GM12873 (cell line): ENCODE data around the gene RTL10.

Source experiments
- TF ChIP-seq, protein P1 (sequence below): IDR thresholded peaks from 2 replicates; pipeline ENCODE4 v1.5.1; 2012; ENCODE audit warnings: low read depth, mild to moderate bottlenecking, moderate library complexity, low read length, control low read depth; ENCODE audit not compliant: insufficient read depth; ENCODE audit errors: missing control alignments

RTL10 gene

DNA sequence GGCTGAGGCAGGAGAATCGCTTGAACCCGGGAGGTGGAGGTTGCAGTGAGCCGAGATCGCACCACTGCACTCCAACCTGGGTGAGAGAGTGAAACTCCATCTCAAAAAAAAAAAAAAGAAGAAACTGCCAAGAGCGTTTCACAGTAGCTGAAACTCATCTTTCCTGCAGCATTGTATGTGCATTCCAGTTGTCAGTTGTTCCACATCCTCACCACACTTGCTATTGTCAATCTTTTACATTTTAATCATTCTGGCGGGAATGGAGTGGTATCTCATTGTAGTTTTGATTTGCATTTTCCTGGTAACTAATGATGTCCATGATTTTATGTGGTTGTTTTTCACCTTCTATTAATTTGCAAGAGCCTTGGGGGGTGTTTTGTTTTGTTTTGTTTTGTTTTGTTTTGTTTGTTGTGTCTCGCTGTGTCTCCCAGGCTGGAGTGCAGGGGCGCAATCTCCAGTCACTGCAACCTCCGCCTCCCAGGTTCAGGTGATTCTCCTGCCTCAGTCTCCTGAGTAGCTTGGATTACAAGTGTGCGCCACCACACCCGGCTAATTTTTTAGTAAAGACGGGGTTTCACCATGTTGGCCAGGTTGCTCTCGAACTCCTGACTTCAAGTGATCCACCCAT is 8.1 kb upstream of the RTL10 start:
- TF ChIP-seq, protein P1, sequence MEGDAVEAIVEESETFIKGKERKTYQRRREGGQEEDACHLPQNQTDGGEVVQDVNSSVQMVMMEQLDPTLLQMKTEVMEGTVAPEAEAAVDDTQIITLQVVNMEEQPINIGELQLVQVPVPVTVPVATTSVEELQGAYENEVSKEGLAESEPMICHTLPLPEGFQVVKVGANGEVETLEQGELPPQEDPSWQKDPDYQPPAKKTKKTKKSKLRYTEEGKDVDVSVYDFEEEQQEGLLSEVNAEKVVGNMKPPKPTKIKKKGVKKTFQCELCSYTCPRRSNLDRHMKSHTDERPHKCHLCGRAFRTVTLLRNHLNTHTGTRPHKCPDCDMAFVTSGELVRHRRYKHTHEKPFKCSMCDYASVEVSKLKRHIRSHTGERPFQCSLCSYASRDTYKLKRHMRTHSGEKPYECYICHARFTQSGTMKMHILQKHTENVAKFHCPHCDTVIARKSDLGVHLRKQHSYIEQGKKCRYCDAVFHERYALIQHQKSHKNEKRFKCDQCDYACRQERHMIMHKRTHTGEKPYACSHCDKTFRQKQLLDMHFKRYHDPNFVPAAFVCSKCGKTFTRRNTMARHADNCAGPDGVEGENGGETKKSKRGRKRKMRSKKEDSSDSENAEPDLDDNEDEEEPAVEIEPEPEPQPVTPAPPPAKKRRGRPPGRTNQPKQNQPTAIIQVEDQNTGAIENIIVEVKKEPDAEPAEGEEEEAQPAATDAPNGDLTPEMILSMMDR = no peak

DNA sequence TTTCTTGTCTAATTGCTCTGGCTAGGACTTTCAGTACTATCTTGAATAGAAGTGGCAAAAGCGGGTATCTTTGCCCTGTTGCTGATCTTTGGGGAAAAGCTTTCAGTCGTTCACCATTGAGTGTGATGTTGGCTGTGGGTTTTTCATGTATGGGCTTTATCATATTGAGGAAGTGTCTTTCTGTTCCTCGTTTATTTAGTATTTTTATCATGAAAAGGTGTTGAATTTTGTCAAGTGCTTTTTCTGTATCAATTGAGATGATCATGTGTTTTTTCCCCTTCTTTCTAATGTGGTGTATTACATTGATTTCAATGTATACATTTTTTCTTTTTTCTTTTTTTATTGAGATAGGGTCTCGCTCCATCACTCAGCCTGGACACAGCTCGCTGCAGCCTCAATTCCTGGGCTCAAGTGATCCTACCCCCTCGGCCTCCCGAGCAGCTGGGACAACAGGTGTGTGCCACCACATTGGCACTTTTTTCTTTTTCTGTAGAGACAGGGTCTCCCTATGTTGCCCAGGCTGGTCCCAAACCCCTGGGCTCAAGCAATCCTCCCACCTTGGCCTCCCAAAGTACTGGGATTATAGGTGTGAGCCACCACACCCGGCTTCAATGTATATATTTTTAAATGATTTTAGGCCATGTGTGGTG is 5.3 kb upstream of the RTL10 start:
- TF ChIP-seq, protein P1 = no peak

DNA sequence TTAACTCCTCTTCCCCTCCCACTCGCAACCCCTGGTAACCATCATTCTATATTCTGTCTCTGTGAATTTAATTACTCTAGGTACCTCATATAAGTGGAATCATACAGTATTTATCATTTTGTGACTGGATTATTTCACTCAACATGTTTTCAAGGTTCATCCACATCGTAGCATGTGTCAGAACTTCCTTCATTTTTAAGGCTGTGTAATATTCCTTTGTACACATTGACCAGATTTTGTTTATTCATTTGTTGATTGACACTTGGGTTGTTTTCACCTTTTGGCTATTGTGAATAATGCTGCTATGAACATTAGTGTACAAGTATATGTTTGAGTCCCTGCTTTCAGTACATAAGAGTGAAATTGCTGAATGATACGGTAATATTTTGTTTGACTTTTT is 2.7 kb upstream of the RTL10 start:
- TF ChIP-seq, protein P1 = no peak

DNA sequence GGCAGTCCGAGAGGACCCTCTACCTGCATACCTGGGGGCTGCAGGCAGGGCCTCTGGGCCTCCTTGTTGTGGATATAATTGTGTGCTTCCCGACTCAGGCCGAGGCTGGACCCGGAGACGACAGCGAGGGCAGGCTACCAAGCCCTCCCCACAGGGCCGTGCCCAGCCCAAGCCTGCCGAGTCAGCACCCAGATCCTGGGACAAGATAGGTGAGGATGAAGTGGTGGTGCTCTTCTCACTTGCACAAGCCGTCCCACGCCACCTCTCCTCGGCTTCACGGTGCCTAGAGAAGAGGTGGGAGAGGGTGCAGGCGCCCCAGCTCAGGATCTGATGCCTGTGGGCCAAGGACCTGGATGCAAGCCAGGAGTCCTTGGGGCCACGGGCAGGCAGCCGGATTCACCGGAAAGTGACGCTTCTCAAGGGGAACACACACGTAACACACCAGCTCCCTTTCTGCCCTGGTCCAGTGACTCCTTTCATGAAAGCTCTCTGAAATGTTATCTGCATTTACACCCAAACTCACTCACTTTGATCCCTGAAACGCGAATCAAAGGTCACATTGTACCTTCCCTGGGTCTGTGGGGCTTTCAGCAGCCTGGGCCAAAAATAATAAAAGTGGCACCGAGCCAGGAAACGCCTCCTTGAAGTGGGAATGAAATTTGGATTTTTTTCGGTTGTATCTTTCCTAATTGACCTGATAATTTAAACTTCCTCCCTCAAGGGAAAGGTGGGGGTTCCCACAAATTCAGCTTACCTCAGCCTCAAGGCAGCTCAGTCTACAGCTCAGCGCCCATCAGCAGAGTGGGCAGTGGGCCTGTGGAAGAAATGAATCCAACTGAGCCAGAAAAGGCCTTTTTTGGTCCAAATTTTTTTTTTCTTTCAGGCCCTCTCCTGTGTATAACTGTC is 1.1 kb upstream of the RTL10 start:
- TF ChIP-seq, protein P1 = no peak

DNA sequence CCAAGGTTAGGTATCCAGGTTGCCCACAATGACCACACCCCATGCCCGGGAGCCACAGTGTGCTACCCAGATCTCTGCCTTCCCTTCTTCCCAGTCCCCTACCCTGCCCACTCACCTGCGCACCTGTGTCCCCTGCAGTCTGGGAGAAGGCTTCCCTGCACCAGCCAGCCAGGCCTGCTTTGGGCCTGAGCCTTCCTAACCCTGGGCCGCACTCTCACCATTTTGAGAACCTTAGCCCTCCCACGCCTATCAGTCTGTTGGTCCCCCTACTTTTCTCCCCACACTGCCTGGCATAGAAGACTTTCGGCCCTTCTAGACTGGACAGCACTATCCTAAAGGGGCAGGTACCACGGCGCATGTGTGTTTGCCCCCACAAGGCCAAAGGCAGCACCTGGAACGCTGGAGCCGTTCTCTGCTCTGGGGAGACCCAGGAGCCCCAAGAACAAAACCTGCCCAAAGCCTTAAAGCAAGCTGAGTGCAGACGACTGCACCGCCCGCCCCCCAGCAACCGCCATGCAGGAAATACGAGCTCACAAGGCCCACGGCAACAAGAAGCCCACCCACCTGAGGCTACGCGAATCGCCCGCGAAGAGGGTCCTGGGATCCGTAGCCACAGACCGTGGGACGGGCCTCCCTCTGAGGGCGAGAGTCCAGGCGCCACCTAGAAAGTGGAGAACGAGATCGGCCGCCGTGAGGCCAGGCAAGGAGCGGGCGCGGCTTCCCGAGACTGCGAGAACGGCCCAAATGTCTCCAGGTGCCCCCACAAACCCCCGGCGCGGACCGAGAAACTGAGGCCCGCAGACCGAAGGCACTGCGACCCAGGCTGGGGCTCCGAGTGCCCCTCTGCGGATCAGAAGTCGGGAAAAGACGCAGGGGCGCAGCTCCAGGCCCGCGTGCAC is 546 bp downstream of the RTL10 start:
- TF ChIP-seq, protein P1 = no peak

DNA sequence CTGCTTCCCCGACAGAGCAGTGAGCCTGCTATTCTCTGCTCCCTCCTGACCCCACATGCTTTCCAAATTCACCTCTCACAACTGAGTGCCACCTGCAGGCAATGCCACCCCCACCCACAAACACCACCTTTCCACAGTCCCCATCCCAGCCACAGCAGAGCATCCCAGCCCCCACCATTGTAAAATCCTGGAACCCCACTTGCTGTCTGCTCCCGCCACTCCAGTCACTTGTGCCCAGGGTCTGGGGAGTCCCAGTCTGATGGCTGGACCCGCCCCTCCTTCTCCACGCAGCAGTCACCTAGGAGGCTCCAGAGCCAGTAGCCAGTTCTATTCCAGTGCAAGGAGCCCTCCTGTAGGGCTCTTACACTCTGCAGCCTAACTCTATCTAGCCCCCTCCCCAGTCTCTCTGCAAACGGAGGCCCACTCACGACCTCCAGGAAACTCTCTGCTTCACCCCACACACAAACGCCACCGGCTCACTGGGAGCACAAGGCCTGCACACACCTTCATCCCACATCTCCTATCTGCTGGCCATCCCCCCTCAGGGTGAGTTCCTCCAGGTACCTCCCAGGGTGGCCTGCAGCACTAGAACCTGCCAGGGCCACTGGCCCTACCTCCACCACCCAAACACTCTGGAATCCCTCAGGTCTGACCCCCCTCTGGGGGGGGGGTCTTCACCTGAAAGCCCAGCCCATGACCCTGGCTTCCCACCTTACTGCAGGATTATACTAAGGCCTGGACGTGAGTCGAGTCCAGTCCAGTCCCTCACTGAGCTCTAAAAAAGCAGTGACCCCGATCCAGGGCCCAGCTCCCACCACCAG is 1.4 kb downstream of the RTL10 start:
- TF ChIP-seq, protein P1 = no peak
